A549 (cell line): ENCODE measurements around the gene RNF220.

Source experiments
- CHD2 ChIP-seq: fragments of 150-350 bp; IDR thresholded peaks from 2 replicates; pipeline ENCODE4 v1.6.1; 2014; ENCODE audit warnings: low read length; ENCODE audit not compliant: partially characterized antibody
- EHMT2 ChIP-seq: fragments of 200-600 bp; sonication (generic); IDR thresholded peaks from 2 replicates; pipeline ENCODE4 v1.6.1; 2016; ENCODE audit warnings: antibody characterized with exemption, low read depth, mild to moderate bottlenecking, moderate library complexity
- EP300 ChIP-seq, 2 experiments: fragments of >200 bp; sonication (Bioruptor Twin); formaldehyde crosslinking; IDR thresholded peaks; 2 replicates in 1 of 2; 3 replicates in 1 of 2; pipeline ENCODE4 v1.6.1; 2016 to 2017
- JUN ChIP-seq, 2 experiments: fragments of >200 bp; sonication (Bioruptor Twin); formaldehyde crosslinking; IDR thresholded peaks; 2 replicates in 1 of 2; 3 replicates in 1 of 2; pipeline ENCODE4 v1.6.1; 2016 to 2017
- MAFK ChIP-seq: fragments of 450-650 bp; IDR thresholded peaks from 2 replicates; pipeline ENCODE4 v1.6.1; 2014; ENCODE audit not compliant: partially characterized antibody
- MYC ChIP-seq: IDR thresholded peaks from 2 replicates; pipeline ENCODE4 v1.6.1; 2012; ENCODE audit warnings: mild to moderate bottlenecking, inconsistent platforms, low read length, improper control_type of control experiment, borderline replicate concordance
- POLR2A ChIP-seq: IDR thresholded peaks from 2 replicates; pipeline ENCODE4 v1.6.1; 2012; ENCODE audit warnings: mild to moderate bottlenecking, low read length
- RAD21 ChIP-seq, 2 experiments: fragments of >200 bp in 1 of 2; sonication (Bioruptor Twin) in 1 of 2; formaldehyde crosslinking in 1 of 2; IDR thresholded peaks in 1 of 2; conservative IDR thresholded peaks in 1 of 2; 2 replicates in 1 of 2; 3 replicates in 1 of 2; pipeline ENCODE4 v1.6.1; 2012 to 2018; ENCODE audit warnings: inconsistent platforms in 1 of 2
- RNF2 ChIP-seq: fragments of 200-600 bp; sonication (generic); IDR thresholded peaks from 2 replicates; pipeline ENCODE4 v1.6.1; 2016; ENCODE audit warnings: low read depth, mild to moderate bottlenecking, antibody characterized with exemption, moderate library complexity, borderline replicate concordance
- ZFP36 ChIP-seq: fragments of 450-650 bp; IDR thresholded peaks from 2 replicates; pipeline ENCODE4 v1.6.1; 2014; ENCODE audit warnings: borderline replicate concordance; ENCODE audit not compliant: partially characterized antibody
- ZSCAN20 ChIP-seq: fragments of 250-450 bp; sonication (Bioruptor Pico); IDR thresholded peaks from 2 replicates; pipeline ENCODE4 v1.8.0; 2022; ENCODE audit warnings: mild to moderate bottlenecking, moderate library complexity
- TF ChIP-seq, protein P1 (sequence below): fragments of >200 bp; sonication (Bioruptor Twin); formaldehyde crosslinking; IDR thresholded peaks from 3 replicates; pipeline ENCODE4 v1.5.1; 2016
- TF ChIP-seq, protein P2 (sequence below): fragments of 200-600 bp; sonication (generic); IDR thresholded peaks from 2 replicates; pipeline ENCODE4 v1.6.1; 2016; ENCODE audit warnings: antibody characterized with exemption, mild to moderate bottlenecking, moderate library complexity
- TF ChIP-seq, protein P3 (sequence below): IDR thresholded peaks from 2 replicates; pipeline ENCODE4 v1.6.1; 2012; ENCODE audit warnings: low read depth, borderline replicate concordance

DNA sequence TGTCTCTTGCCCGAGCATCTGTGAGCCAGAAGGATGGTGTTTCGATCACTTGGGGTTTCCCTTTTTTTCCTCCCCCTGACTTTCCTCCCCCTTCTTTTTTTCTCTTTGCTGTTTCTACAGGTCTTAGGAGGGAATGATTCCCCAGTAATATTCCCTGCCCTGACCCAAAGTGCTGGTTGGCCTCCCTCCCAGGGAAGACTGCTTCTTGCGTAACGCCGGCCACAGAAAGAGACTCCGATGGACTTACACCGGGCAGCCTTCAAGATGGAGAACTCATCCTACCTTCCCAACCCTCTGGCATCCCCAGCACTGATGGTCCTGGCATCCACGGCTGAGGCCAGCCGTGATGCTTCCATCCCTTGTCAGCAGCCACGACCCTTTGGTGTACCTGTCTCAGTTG is 6.8 kb downstream of the RNF220 start:
- TF ChIP-seq CHD2 (no peak), EP300 (IDR thresholded peaks at IDR 0.05) (no peak), ZFP36 (no peak), ZSCAN20 (no peak), MAFK (no peak), RAD21 (conservative IDR thresholded peaks at IDR 0.05 in 1 of 2, IDR thresholded peaks at IDR 0.05 in 1 of 2) (no peak), RNF2 (no peak), EHMT2 (no peak), POLR2A (no peak), JUN (IDR thresholded peaks at IDR 0.05) (no peak), MYC (no peak)
- TF ChIP-seq, protein P1, sequence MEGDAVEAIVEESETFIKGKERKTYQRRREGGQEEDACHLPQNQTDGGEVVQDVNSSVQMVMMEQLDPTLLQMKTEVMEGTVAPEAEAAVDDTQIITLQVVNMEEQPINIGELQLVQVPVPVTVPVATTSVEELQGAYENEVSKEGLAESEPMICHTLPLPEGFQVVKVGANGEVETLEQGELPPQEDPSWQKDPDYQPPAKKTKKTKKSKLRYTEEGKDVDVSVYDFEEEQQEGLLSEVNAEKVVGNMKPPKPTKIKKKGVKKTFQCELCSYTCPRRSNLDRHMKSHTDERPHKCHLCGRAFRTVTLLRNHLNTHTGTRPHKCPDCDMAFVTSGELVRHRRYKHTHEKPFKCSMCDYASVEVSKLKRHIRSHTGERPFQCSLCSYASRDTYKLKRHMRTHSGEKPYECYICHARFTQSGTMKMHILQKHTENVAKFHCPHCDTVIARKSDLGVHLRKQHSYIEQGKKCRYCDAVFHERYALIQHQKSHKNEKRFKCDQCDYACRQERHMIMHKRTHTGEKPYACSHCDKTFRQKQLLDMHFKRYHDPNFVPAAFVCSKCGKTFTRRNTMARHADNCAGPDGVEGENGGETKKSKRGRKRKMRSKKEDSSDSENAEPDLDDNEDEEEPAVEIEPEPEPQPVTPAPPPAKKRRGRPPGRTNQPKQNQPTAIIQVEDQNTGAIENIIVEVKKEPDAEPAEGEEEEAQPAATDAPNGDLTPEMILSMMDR = no peak
- TF ChIP-seq, protein P2, sequence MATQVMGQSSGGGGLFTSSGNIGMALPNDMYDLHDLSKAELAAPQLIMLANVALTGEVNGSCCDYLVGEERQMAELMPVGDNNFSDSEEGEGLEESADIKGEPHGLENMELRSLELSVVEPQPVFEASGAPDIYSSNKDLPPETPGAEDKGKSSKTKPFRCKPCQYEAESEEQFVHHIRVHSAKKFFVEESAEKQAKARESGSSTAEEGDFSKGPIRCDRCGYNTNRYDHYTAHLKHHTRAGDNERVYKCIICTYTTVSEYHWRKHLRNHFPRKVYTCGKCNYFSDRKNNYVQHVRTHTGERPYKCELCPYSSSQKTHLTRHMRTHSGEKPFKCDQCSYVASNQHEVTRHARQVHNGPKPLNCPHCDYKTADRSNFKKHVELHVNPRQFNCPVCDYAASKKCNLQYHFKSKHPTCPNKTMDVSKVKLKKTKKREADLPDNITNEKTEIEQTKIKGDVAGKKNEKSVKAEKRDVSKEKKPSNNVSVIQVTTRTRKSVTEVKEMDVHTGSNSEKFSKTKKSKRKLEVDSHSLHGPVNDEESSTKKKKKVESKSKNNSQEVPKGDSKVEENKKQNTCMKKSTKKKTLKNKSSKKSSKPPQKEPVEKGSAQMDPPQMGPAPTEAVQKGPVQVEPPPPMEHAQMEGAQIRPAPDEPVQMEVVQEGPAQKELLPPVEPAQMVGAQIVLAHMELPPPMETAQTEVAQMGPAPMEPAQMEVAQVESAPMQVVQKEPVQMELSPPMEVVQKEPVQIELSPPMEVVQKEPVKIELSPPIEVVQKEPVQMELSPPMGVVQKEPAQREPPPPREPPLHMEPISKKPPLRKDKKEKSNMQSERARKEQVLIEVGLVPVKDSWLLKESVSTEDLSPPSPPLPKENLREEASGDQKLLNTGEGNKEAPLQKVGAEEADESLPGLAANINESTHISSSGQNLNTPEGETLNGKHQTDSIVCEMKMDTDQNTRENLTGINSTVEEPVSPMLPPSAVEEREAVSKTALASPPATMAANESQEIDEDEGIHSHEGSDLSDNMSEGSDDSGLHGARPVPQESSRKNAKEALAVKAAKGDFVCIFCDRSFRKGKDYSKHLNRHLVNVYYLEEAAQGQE = no peak
- TF ChIP-seq, protein P3, sequence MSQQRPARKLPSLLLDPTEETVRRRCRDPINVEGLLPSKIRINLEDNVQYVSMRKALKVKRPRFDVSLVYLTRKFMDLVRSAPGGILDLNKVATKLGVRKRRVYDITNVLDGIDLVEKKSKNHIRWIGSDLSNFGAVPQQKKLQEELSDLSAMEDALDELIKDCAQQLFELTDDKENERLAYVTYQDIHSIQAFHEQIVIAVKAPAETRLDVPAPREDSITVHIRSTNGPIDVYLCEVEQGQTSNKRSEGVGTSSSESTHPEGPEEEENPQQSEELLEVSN = no peak
